ENCODE measurements around the gene GSDME.

The GSDME gene

DNA sequence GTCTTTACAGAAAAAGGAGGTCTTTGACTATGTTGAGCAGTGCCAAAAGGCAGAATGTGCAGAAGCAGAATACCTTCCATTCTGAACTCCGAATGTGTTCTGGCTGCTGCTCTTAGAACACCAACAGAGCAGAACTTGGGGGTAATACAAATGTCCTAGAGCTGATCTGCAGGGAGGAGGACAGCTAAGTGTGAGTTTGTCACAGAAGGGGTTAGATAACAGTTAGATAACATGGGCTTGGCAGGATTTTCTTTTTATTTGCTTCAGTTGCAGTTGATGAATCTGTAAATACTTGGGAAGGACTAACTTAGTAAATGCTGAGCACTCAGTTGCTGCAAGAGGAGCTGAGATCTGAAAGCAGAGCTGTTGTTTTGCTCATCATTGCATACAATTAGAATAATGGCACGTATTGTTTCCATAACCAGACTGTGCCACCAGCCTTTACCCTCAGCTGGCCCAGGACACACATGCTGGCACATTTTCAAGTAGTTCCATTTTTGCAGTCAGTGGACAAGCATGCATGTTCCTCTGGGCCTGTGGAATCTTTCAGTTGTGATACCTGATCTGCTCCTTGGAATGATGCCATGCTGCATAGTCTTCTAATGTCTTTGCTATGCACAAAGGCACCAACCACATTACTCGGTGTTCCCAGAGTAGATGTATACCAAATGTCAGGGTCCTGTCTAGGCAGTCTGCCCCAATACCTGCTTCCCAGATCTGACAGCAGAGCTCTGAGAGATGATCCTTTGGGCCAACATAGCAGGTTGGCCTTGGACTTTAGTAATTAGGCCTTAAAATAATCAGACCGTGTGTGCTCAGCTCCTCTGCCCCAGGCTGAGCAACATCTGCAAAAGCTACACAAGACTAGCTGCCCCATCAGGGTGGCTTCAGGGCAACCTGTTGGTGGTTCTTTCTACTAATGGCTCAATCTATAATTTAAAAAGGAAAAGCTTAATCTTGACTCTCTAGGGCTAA, 55.7 kb downstream of the GSDME start:
- peak; percentile 60 for DNase-seq

DNA sequence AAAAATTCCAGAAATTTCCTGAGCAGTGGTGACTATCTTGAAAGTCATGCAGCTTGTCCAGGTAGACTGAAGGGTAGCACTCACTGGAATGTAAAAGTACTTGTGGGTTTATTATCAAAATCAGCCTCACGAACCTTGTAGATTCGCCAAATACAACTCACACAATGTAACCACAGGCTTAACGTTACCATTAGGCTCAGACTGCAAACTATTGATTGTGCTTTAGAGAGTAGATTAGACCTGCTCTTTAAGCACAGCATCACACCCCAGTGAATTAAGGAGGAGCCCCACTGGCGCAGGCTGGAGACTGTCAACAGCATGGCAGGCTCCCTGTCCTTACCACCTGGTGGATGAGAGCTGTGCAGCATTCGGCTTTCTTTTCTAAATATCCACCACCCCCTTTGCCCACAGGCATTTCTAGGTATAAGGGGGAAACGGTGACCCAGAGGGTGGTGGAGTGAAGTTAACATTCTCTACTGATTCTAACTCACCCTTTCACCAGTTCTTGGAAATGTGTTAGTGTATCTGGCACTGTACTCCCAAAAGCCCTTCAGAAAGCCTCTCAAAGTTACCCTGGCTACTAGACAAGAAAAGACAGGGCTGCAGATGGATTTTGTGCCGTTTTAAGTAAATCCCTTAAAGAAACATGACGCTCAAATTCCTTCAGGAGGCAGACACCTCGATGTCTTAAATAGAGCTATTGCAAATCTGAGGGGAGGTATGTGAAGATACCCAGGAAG, 56.6 kb downstream of the GSDME start:
- DNase-seq = no peak

DNA sequence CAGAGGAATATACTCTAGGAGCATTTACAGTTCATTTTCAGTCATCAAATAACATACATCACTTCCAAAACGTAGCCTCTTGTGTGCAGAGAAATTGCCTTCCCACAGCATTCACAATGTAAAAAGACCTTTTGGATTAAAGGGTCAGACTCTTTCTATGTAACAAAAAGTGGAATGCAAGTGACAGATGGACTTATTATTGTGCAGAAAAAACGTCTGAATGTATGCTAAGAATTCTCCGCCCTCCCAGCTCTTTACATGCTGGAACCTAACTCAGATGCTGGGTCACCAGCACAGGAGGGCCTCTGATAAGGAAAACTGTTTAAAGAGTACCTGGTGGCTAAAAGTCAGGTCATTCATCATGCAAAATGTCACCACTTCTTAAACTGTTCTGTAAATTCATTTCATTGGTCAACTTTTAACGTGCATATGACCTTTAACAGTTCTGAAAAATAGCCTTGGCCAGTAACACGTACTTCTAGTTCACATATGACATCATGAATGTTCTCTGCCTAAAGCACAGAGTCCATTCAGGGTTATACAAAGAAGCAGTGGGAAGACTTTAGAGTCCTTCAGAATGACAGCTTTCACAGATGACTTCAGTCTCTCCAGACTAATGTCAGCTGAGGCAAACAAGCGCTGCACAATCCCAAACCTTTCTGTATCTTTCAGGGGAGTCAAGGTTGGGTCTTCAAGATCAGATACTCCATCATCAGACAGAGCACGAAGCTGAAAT, 58.6 kb downstream of the GSDME start:
- DNase-seq = no peak

DNA sequence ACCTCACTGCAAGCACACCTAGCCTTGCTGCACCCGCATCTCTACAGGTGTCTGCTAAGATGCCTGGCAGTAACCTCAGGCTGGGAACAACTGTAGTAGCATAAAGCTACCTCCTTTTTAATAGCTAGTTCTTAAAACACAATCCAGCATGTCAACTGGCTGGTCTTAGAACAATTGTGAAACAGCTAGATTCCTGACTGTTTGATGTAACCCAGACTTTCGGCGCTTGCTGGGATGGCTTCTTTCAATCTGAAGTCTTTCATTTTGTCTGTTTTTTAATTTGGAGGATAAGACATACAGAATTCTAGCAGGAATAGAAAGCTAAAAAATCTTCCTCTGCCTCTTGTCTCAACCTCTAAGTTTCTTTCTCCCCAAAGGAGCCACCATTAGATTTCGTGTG, 59.8 kb downstream of the GSDME start:
- DNase-seq = no peak

DNA sequence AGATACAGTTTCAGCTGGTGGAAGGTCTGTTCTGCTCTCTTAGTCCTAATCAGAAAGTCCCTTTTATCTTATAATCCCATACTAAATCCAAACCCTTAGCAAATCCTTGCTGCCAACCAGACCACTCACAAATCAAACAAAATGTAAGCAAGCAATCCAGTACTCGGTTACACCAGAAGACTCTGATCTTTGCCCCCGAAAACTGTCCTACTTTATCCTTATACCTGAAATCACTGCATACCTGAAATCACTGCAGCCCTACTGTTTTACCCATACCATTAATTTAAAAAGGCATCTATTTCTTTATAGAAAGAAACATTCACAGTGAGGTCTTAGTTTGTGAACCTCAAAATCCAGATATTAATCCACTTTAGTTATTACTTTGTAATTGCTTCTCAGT, 64.7 kb downstream of the GSDME start:
- DNase-seq = no peak

DNA sequence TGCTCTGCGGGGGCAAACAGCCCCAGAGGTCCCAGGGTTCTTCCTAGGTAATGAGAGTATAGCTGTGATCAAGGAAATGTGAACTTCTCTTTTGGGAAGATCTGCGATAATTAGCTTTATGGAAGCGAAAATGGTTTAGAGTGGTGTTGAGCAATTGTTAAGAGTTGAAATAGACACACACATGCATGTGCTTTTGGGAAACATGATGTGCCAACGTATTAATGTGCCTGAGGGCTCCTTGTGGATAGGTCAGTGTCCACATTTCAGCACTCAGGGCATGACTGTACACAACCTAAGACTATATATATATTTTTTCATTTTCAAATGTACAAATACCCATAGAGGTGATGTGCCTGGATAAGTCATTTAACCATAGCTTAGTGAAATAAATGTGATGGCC, 67.0 kb downstream of the GSDME start:
- DNase-seq = no peak

DNA sequence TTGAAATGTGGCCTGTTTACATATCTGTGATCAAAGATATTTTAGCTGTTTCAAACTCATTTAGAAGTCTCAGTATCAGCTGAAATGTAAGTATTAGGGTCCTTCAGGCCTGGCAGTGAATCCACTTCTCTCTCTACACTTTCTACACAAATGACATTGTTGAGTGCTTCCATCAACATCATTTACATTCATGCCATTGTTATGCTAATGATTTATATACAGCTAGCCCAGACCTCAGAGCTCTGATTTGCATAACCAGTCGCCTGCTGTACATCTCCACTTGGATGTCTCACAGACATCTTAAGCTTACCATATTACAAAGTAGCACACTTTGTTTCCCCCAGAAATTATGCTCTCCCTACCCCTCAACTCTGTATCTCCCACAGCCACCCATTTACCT, 71.6 kb downstream of the GSDME start:
- no peak for DNase-seq

DNA sequence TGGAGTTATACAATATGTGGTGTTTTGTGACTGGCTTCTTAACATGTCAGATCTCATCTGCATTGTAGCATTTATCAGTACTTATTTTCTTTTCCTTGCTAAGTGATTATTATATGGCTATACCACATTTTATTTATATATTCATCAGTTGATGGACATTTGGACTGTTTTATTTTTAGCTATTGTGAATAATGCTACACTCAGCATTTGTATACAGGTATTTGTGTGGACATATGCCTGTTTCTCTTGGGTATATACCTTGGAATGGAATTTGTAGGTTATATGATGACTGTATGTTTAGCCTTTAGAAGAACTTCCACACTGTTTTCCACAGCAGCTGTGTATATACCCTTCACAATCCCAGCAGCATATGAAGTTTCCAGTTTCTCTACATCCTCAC, 86.5 kb downstream of the GSDME start:
- DNase-seq = no peak

DNA sequence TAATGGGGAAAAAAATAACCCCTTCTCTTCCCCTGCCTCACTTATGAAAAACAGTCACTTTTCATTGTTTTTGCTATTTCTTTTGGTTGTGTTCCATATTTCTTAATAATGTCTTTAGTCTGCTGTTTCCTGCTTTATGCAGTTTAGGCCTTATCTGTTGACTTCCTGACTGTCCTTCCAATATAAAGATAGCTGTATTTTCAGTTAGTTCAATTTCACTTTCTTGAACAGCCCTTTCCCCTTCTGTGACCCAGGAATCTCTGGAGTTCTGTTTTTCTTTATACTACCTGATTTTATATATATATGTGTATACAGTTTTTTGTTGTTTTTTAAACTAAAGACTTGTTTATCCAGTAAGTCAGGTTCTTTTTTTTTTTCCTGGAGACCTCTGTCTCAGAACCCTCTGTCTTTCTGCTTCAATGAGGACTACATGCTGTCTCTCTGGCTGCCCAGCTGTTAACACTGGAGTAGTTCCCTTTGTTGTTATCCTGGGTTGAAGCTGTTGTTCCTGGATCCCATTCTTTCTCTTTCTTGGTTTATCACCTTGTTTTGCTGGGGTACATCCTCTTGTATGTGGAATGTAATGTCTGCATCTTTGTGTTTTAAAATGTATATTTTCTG, 87.2 kb downstream of the GSDME start:
- no peak for DNase-seq

DNA sequence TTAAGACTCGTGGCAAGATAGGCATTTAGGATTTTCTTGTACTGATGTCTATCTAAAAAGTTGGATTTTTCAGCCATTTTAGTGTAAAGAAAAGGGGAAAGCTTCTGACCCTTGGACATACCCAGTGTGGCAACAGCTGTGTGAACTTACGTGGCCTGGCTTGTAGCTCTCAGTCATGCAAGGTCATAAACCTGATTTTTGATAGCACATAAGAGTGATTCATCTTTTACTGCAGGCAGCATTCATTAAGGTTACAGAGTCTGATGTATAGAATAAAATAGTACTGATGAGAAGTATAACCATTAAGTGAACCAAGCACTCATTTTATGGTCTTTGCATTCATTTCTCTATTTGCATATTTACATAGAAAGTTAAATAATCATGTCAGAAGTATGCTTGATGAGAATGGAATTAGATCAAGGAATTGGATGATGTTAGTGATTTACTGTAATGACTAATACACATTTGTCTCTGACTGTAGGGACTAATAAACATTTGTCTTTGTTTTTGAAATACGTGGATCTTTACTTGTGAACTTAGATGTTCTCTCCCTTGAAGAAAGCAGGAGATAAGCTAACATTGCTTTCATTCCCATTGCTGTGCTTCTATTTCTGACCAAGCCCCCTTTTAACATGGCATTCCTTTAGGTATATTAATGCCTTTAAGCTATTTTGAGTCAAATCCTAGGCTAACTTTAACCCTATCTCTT, 88.2 kb downstream of the GSDME start:
- no peak for DNase-seq

DNA sequence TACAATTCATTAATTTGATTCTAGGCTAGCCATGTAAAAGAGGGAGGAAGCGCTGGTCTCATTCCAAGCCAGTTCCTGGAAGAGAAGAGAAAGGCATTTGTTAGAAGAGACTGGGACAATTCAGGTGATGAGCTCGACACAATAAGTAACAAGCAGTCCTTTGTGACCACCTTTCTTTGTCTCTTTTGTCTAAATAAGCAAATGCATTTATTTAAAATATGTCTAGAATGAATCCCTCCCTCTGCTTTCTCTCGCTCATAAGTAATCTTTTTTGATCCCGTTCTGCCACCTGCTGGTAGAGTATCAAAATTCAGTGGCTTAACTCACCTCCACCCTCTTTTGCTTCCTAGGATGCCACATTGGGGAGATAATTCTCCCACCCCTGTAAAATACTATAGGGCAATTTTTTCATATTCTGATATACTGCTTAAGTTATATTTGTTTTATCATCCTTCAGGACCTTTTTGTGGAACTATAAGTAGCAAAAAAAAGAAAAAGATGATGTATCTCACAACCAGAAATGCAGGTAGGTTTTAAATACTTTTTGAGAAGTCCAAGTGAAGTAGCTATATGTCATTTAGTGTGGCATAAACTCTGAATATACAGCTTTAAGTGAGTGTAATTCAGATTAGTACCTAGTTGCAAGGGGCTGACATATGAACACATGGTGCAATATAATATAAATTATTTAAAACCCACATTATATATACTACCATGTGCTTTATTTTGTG, 91.5 kb downstream of the GSDME start:
- DNase-seq = no peak

DNA sequence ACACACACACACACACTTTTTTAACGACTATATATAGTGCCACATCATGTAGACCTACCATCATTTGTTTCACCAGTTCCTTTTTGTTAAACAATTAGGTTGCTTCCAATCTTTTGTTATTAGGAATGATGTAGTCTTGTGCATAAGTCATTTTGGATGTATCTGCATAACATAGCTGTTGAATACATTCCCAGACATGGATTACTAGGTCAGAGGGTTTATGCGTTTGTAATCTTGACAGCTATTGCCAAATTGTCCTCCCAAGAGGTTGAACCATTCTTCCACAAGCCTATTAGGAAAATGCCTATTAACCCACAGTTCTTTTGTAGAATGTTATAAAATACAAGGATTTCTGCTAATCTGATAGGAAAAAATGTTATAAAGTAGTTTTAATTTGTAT, 96.7 kb downstream of the GSDME start:
- no peak for DNase-seq

DNA sequence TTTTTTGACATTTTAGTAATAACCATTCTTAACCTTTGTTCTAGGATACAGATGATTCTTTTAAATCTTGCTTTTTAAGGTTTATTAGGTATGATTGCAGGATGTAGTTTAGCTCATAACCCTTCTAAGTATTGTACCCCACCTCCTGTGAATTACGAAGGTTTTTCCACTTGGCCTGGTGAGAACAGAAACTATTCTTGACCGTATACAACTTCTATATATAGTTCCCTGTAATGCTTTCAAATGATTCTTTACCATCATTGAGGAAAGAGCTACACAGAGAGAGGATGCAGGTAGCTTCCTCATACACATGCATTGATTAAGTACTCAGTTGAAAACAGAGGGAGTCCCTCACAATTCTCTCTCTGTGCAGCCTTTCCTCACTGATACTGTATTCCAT, 97.8 kb downstream of the GSDME start:
- DNase-seq = no peak

DNA sequence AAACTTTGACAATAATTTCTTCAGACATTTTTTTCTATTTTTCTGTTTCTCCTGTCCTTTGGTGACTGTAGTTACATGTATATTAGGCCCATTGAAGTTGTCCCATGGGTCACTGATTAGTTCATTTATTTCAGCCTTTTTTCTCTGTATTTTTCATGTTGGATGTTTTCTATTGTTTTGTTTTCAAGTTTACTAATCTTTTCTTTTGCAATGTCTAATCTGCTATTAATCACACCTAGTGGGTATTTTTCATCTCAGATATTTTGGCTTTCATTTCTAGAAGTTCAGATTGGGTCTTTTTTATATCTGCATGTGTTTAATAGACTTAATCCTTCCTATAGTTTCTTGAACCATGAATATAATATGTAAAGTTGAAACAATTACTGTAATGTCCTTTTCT, 99.3 kb downstream of the GSDME start:
- DNase-seq = no peak

DNA sequence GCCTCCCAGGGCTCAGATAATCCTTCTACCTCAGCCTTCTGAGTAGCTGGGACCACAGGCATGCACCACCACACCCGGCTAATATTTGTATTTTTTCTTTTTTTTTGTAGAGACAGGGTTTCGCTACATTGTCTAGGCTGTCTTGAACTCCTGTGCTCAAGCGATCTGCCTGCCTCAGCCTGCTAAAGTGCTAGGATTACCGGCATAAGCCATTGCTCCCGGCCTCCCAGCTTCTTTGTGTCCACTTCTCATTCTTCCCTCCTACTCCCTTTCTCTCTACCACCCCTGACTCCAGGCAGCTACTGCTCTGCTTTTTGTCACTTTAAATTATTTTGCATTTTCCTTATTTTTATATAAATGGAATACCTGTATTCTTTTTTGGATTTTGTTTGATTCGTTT, 100.7 kb downstream of the GSDME start:
- DNase-seq = no peak

DNA sequence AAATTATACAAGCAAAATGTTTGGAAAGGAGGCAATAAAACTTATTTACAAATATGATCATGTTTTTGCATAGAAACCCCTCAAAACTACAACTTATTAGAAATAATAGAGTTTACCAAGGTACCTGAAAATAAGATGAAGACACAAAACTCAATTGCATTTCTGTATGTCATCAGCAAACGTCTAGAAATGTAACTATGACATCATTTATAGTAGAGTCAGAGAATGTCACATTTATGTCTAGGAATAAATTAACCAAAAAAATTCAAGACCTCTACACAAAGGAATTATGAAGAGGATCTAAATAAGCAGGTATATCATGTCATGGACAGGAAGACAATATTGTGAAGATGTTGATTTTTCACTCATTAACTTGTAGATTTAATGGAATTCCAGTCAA, 103.0 kb downstream of the GSDME start:
- no peak for DNase-seq

DNA sequence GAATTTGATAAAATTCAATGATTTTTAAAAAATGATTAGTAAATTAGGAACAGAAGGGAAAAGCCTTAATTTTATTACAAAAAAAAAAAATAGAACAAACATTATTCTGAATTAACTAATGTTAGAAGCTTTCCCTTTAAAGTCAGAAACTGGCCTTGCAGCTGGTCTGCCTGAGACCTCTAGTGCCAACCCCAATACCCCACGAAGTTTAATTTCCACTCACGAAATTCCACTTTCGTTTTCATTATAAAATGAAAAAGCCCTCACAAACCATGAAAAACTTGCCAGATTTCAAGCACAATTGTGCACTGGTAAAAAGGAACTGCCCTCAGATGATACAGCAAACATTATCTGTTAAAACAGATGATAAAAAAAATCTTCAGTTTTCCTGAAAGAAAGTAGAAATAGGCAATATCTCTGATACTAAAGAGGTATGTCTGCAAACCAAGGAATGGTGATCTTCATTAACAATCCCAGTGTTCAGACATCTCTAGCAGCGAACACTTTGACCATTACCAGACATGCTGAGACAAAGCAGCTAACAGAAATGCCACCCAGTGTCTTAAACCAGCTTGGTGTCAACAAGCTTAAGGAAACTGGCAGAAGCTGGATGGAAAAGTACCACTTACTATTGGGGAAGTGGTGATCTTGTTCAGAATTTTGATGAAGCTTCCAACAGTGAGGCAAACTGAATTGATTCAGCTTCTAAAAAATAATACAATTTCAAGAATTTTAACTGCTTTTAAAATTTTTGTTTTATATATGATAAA, 103.8 kb downstream of the GSDME start:
- no peak for DNase-seq

DNA sequence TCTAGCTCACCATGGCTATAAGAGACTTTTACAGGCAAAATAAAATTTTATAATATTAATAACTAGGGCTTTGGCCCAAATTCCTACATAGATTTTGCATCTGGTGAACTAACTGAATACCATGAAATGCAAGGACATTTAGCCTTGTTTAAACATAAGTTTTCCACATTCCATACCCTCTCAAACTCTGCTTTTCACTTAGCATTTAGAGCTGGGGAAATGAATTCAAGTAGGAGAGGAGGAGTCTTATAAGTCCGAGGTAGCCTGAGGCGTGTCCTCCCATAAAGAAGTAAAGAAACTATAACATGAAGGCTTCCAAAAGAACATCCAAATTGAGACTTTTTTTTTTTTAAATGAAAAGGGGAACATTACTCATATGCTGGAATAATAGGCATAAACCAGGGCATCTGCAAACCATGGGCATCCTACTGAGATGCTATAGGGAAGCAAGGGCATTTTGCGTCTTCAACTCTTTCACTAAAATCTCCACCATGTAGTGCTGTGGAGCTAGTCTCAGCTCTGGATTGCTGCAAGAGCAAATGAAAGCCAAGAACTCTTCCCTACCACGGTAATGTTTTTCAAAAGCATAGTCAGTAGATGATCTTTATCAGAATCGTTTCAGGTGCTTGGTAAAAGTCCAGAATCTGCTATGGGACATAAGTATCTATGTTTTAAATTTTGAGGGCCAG, 104.9 kb downstream of the GSDME start:
- no peak for DNase-seq
